HCT116 (cell line): ENCODE data around the gene OTOA. TPM values are rescaled to one million over a fixed set of nuclear protein-coding genes. Genes with fewer than 3 reads are reported as not detected.
"Not testable (repeated sequence)": the region's sequence is repeated elsewhere in the genome, so short reads cannot be mapped to it uniquely, and the experiment has no call there.

Source experiments
- ATAC-seq: fragments of 200-7000 bp; cut with Tn5 transposase; 2 replicates; pipeline ENCODE4 v1.9.1; 2020; ENCODE audit warnings: mild to moderate bottlenecking, moderate library complexity
- BruUV-seq: library from RNA; stranded (reverse); fragments of 400-500 nt; replicated peaks from 2 replicates; lab custom pipeline; 2021; lab: Mats Ljungman, UMichigan
- CTCF ChIA-PET: fragments of 300-600 bp; sonication (Branson Sonifier 250); formaldehyde crosslinking; loops from one replicate; lab custom pipeline; 2021; ENCODE audit warnings: antibody characterized with exemption; lab: Charles Lee
- POLR2A ChIA-PET: fragments of 300-600, 350-600 bp; sonication (Branson Sonifier 250); formaldehyde crosslinking; loops from one replicate; lab custom pipeline; 2021; ENCODE audit warnings: antibody characterized with exemption; lab: Charles Lee
- RAD21 ChIA-PET, 2 experiments: fragments of 300-600 bp; sonication (Branson Sonifier 250); formaldehyde crosslinking; loops; one replicate each; lab custom pipeline; 2023; ENCODE audit warnings: low total read pairs in 2 of 2; ENCODE audit not compliant: uncharacterized antibody in 2 of 2, unreplicated experiment in 2 of 2, low non-redundant PET in 1 of 2; lab: Charles Lee
- DNase-seq: peaks from one replicate; pipeline ENCODE4 v3.0.0-alpha.2; 2010; ENCODE audit warnings: low read depth, low spot score
- H2AFZ ChIP-seq: fragments of 200-600 bp; shearing (Covaris generic), sonication (generic); 2 replicates; pipeline ENCODE4 v1.6.1; 2017; ENCODE audit warnings: low read depth, mixed run types, mixed read lengths, antibody characterized with exemption, low read length; ENCODE audit not compliant: poor library complexity, severe bottlenecking
- H3K27ac ChIP-seq: 2 replicates; pipeline ENCODE4 v1.5.1; 2012; ENCODE audit warnings: low read depth, low read length
- H3K27me3 ChIP-seq: fragments of 200-600 bp; sonication (generic); 2 replicates; pipeline ENCODE4 v1.6.1; 2016; ENCODE audit warnings: mixed run types, low read length, mixed read lengths; ENCODE audit not compliant: insufficient read depth
- H3K36me3 ChIP-seq, 2 experiments: fragments of 200-500 bp in 1 of 2; fragments of 200-600 bp in 1 of 2; sonication (Bioruptor generic) in 1 of 2; sonication (generic) in 1 of 2; 2 replicates each; pipeline versions ENCODE4 v1.5.1 to v1.6.1; 2014 to 2016; ENCODE audit warnings: low read length in 2 of 2, inconsistent platforms in 1 of 2, mixed read lengths in 1 of 2, mixed run types in 1 of 2; ENCODE audit not compliant: insufficient read depth in 2 of 2, control insufficient read depth in 1 of 2
- H3K4me1 ChIP-seq, 2 experiments: fragments of 200-600 bp in 1 of 2; sonication (generic) in 1 of 2; 2 replicates each; pipeline versions ENCODE4 v1.5.1 to v1.6.1; 2012 to 2017; ENCODE audit warnings: low read length in 2 of 2, inconsistent platforms in 1 of 2, mild to moderate bottlenecking in 1 of 2, mixed read lengths in 1 of 2, mixed run types in 1 of 2, moderate library complexity in 1 of 2; ENCODE audit not compliant: insufficient read depth in 2 of 2, control insufficient read depth in 1 of 2
- H3K4me2 ChIP-seq: fragments of 200-600 bp; sonication (generic); 2 replicates; pipeline ENCODE4 v1.6.1; 2017; ENCODE audit warnings: mixed run types, low read length, mixed read lengths
- H3K4me3 ChIP-seq, 2 experiments: fragments of 200-600 bp in 1 of 2; sonication (generic) in 1 of 2; replicated peaks in 1 of 2; 2 replicates each; pipeline ENCODE4 v1.5.1; 2011 to 2016; ENCODE audit warnings: low read length in 2 of 2, control low read depth in 1 of 2, low read depth in 1 of 2, mild to moderate bottlenecking in 1 of 2, mixed read lengths in 1 of 2, mixed run types in 1 of 2
- H3K79me2 ChIP-seq: fragments of 200-600 bp; sonication (generic); 2 replicates; pipeline ENCODE4 v1.6.1; 2017; ENCODE audit warnings: mild to moderate bottlenecking, mixed run types, low read length, moderate library complexity, mixed read lengths; ENCODE audit not compliant: insufficient read depth
- H3K9ac ChIP-seq: fragments of 200-600 bp; sonication (generic); 2 replicates; pipeline ENCODE4 v1.6.1; 2016; ENCODE audit warnings: low read length, mixed read lengths
- H3K9me2 ChIP-seq: fragments of 200-600 bp; sonication (generic), shearing (Covaris generic); 2 replicates; pipeline ENCODE4 v1.6.1; 2017; ENCODE audit warnings: mixed run types, mild to moderate bottlenecking, moderate library complexity; ENCODE audit not compliant: insufficient read depth
- H3K9me3 ChIP-seq, 2 experiments: fragments of 200-500 bp in 1 of 2; fragments of 200-600 bp in 1 of 2; sonication (Bioruptor generic) in 1 of 2; sonication (generic) in 1 of 2; 2 replicates each; pipeline ENCODE4 v1.6.1; 2014 to 2017; ENCODE audit warnings: low read length in 2 of 2, mixed read lengths in 2 of 2, inconsistent platforms in 1 of 2, low read depth in 1 of 2, mild to moderate bottlenecking in 1 of 2, mixed run types in 1 of 2, moderate library complexity in 1 of 2; ENCODE audit not compliant: control insufficient read depth in 1 of 2, insufficient read depth in 1 of 2
- H4K20me1 ChIP-seq: fragments of 200-600 bp; sonication (generic), shearing (Covaris generic); 2 replicates; pipeline ENCODE4 v1.6.1; 2017; ENCODE audit warnings: mixed run types, mild to moderate bottlenecking, moderate library complexity; ENCODE audit not compliant: insufficient read depth
- ATF3 ChIP-seq: IDR thresholded peaks from 2 replicates; pipeline ENCODE4 v1.6.1; 2012
- CBX3 ChIP-seq: IDR thresholded peaks from 2 replicates; pipeline ENCODE4 v1.6.1; 2012; ENCODE audit warnings: low read depth
- CEBPB ChIP-seq: IDR thresholded peaks from 2 replicates; pipeline ENCODE4 v1.6.1; 2012; ENCODE audit warnings: low read depth
- CTCF ChIP-seq, 3 experiments: fragments of 200-600 bp in 1 of 3; sonication (generic) in 1 of 3; IDR thresholded peaks in 2 of 3; conservative IDR thresholded peaks in 1 of 3; 2 replicates each; pipeline ENCODE4 v1.5.1; 2012 to 2017; ENCODE audit warnings: low read depth in 2 of 3, low read length in 2 of 3, antibody characterized with exemption in 1 of 3, borderline replicate concordance in 1 of 3, control low read depth in 1 of 3, mild to moderate bottlenecking in 1 of 3, mixed read lengths in 1 of 3, mixed run types in 1 of 3, moderate library complexity in 1 of 3; ENCODE audit not compliant: insufficient read depth in 1 of 3
- EGR1 ChIP-seq: IDR thresholded peaks from 2 replicates; pipeline ENCODE4 v1.6.1; 2012; ENCODE audit warnings: low read depth
- ELF1 ChIP-seq: IDR thresholded peaks from 2 replicates; pipeline ENCODE4 v1.6.1; 2012; ENCODE audit warnings: low read depth, borderline replicate concordance
- EZH2phosphoT487 ChIP-seq: fragments of 200-600 bp; IDR thresholded peaks from 2 replicates; pipeline ENCODE4 v1.6.1; 2018; ENCODE audit warnings: antibody characterized with exemption, borderline replicate concordance
- FOSL1 ChIP-seq: IDR thresholded peaks from 2 replicates; pipeline ENCODE4 v1.6.1; 2012; ENCODE audit warnings: low read depth
- JUND ChIP-seq: IDR thresholded peaks from 2 replicates; pipeline ENCODE4 v1.6.1; 2012
- MAX ChIP-seq: IDR thresholded peaks from 2 replicates; pipeline ENCODE4 v1.6.1; 2012
- POLR2A ChIP-seq: IDR thresholded peaks from 2 replicates; pipeline ENCODE4 v1.7.0; 2011; ENCODE audit warnings: borderline replicate concordance; ENCODE audit not compliant: insufficient read depth, insufficient read length; ENCODE audit errors: extremely low read depth
- POLR2AphosphoS5 ChIP-seq: IDR thresholded peaks from 2 replicates; pipeline ENCODE4 v1.6.1; 2011; ENCODE audit warnings: mild to moderate bottlenecking, low read depth, low read length, moderate library complexity
- RAD21 ChIP-seq: IDR thresholded peaks from 2 replicates; pipeline ENCODE4 v1.6.1; 2012; ENCODE audit warnings: low read depth, mild to moderate bottlenecking
- REST ChIP-seq: IDR thresholded peaks from 2 replicates; pipeline ENCODE4 v1.6.1; 2012; ENCODE audit warnings: low read depth
- SRF ChIP-seq: IDR thresholded peaks from 2 replicates; pipeline ENCODE4 v1.6.1; 2012; ENCODE audit warnings: low read depth
- TCF7L2 ChIP-seq: IDR thresholded peaks from 2 replicates; pipeline ENCODE4 v1.7.0; 2011; ENCODE audit warnings: borderline replicate concordance, inconsistent platforms; ENCODE audit not compliant: insufficient read depth, insufficient read length; ENCODE audit errors: extremely low read depth
- YY1 ChIP-seq: IDR thresholded peaks from 2 replicates; pipeline ENCODE4 v1.6.1; 2011; ENCODE audit warnings: low read length, low read depth, moderate library complexity, mild to moderate bottlenecking; ENCODE audit not compliant: insufficient replicate concordance; ENCODE audit errors: extremely low read depth
- ZFX ChIP-seq: fragments of 450-650 bp; IDR thresholded peaks from 2 replicates; pipeline ENCODE4 v1.6.1; 2017
- ZNF274 ChIP-seq: fragments of 200-500 bp; sonication (Bioruptor generic); IDR thresholded peaks from 2 replicates; pipeline ENCODE4 v1.6.1; 2014; ENCODE audit warnings: mild to moderate bottlenecking, low read depth, low read length, inconsistent platforms
- intact Hi-C: fragments of 100-400 bp; cut with micrococcal nuclease; formaldehyde crosslinking; loops from 2 replicates; pipeline ENCODE4 v1.10.0; 2022
- total RNA-seq: library from RNA; stranded (reverse); gene quantifications from one replicate; pipeline ENCODE4 v1.2.1, GENCODE V29; 2021; ENCODE audit not compliant: unreplicated experiment

The OTOA gene
- total RNA-seq, 1 experiment from 2014 or later: not detected

GRCh38 chr16:21689107-21689506, 25.3 kb downstream of the OTOA start:
- Histone ChIP-seq H3K4me1 (no peaks in the 10 kb centered on the region), H4K20me1 (no peaks in the 10 kb centered on the region), H3K4me3 (no peak overlapping the region), H3K9me3 (no peaks in the 10 kb centered on the region), H3K36me3 (no peaks in the 10 kb centered on the region), H3K27ac (no peak overlapping the region), H3K79me2 (no peaks in the 10 kb centered on the region), H3K27me3 (no peaks in the 10 kb centered on the region), H3K9ac (no peak overlapping the region), H3K9me2 (no peaks in the 10 kb centered on the region), H3K4me2 (no peak overlapping the region), H2AFZ (no peak overlapping the region)
- DNase-seq (no peak), ATAC-seq (no peak)
- intact Hi-C loops: no loop called here
- POLR2A ChIA-PET: no interaction called here
- CTCF ChIA-PET: no interaction called here
- RAD21 ChIA-PET: no interaction called here
- BruUV-seq: no TSS peak
- TF ChIP-seq POLR2AphosphoS5: no peak
- no peak for TF ChIP-seq CBX3
- TF ChIP-seq TCF7L2: no peak
- TF ChIP-seq FOSL1: no peak
- no peak for TF ChIP-seq MAX
- no peak for TF ChIP-seq REST
- TF ChIP-seq ZFX: no peak
- no peak for TF ChIP-seq ELF1
- TF ChIP-seq CEBPB: no peak
- TF ChIP-seq ATF3: no peak
- TF ChIP-seq EZH2phosphoT487: no peak
- no peak for TF ChIP-seq YY1
- TF ChIP-seq JUND: no peak
- no peak for TF ChIP-seq SRF
- TF ChIP-seq CTCF (IDR thresholded peaks at IDR 0.05 in 2 of 3, conservative IDR thresholded peaks at IDR 0.05 in 1 of 3; ENCODE audit: borderline replicate concordance in 1 of 3, insufficient read depth in 1 of 3, low read depth in 2 of 3, low read length in 2 of 3): no peak
- no peak for TF ChIP-seq POLR2A
- TF ChIP-seq RAD21: no peak
- TF ChIP-seq EGR1: no peak
- no peak for TF ChIP-seq ZNF274

GRCh38 chr16:21690967-21691366, 27.2 kb downstream of the OTOA start:
- ATAC-seq, POLR2A ChIA-PET, RAD21 ChIA-PET, H3K27ac ChIP-seq, BruUV-seq, H3K4me3 ChIP-seq, H3K9me2 ChIP-seq, H3K4me1 ChIP-seq, H4K20me1 ChIP-seq, H3K36me3 ChIP-seq, H2AFZ ChIP-seq, DNase-seq, H3K79me2 ChIP-seq, intact Hi-C loops, CTCF ChIA-PET, H3K9ac ChIP-seq, H3K27me3 ChIP-seq, H3K9me3 ChIP-seq, H3K4me2 ChIP-seq: not testable (repeated sequence)
